AG04450 (cell line): ENCODE measurements around the gene ADARB2. TPM values are rescaled to one million over a fixed set of nuclear protein-coding genes. Genes with fewer than 3 reads are reported as not detected.

ENCODE experiments used
- CTCF ChIA-PET: fragments of 300-600, 350-600 bp; formaldehyde crosslinking; extraction: SDS; loops from one replicate; lab custom pipeline; 2022; ENCODE audit warnings: antibody characterized with exemption, inconsistent platforms; lab: Charles Lee
- POLR2A ChIA-PET: fragments of 350-600 bp; formaldehyde crosslinking; extraction: SDS; loops from one replicate; lab custom pipeline; 2021; ENCODE audit warnings: antibody characterized with exemption, inconsistent platforms; lab: Yijun Ruan, JAX
- DNase-seq: peaks from one replicate; pipeline ENCODE4 v3.0.0-alpha.2; 2011; ENCODE audit warnings: low read depth, low spot score
- H3K27ac ChIP-seq: one replicate; pipeline ENCODE4 v1.5.1; 2012; ENCODE audit warnings: low read depth, low read length, control low read depth
- H3K27me3 ChIP-seq: one replicate; pipeline ENCODE4 v1.6.0; 2012; ENCODE audit warnings: low read length; ENCODE audit not compliant: control insufficient read depth, insufficient read depth
- H3K4me3 ChIP-seq: 2 replicates; pipeline ENCODE4 v1.5.1; 2011; ENCODE audit warnings: mild to moderate bottlenecking, low read depth, low read length, control low read depth
- H3K9me3 ChIP-seq: 2 replicates; pipeline ENCODE4 v1.5.1; 2012; ENCODE audit warnings: low read length; ENCODE audit not compliant: control insufficient read depth, insufficient read depth
- CTCF ChIP-seq: IDR thresholded peaks from 2 replicates; pipeline ENCODE4 v1.5.1; 2011; ENCODE audit warnings: low read depth, low read length, control low read depth, inconsistent platforms
- polyA plus RNA-seq: library from polyadenylated mRNA; depleted of rRNA; stranded (reverse); fragments of >200 nt; gene quantifications from 2 replicates; pipeline ENCODE4 v1.2.3, GENCODE V29; 2011

Gene ADARB2
- polyA plus RNA-seq, 1 experiment, result not detected

- H3K4me3 ChIP-seq, result no peak overlapping the region
- H3K9me3 ChIP-seq, result peaks cover 63% of the 10 kb centered on the region
- no peak overlapping the region for H3K27ac ChIP-seq
- CTCF ChIA-PET, result no interaction called here
- TF ChIP-seq CTCF, result no peak
- POLR2A ChIA-PET, result no interaction called here
- no peaks in the 10 kb centered on the region for H3K27me3 ChIP-seq
- DNase-seq, result no peak
Observed at GRCh38 chr10:1380088-1380671, 357.1 kb downstream of the ADARB2 start.

- DNase-seq, result no peak
- CTCF ChIA-PET, result no interaction called here
- H3K27ac ChIP-seq, result no peak overlapping the region
- peaks cover 67% of the 10 kb centered on the region for H3K9me3 ChIP-seq
- H3K27me3 ChIP-seq, result no peaks in the 10 kb centered on the region
- no peak for TF ChIP-seq CTCF
- no peak overlapping the region for H3K4me3 ChIP-seq
- POLR2A ChIA-PET, result no interaction called here
Observed at GRCh38 chr10:1379601-1380000, 357.7 kb downstream of the ADARB2 start.

GRCh38 chr10:1378473-1378872 is 358.9 kb downstream of the ADARB2 start:
- Histone ChIP-seq H3K27ac (no peak overlapping the region), H3K27me3 (no peaks in the 10 kb centered on the region), H3K4me3 (no peak overlapping the region), H3K9me3 (peaks cover 71% of the 10 kb centered on the region)
- no peak for TF ChIP-seq CTCF
- ChIA-PET POLR2A (no interaction called here), CTCF (no interaction called here)
- no peak for DNase-seq

GRCh38 chr10:1377740-1378397 is 359.5 kb downstream of the ADARB2 start:
- Histone ChIP-seq H3K4me3 (no peak overlapping the region), H3K27ac (no peak overlapping the region), H3K9me3 (peaks cover 74% of the 10 kb centered on the region), H3K27me3 (no peaks in the 10 kb centered on the region)
- DNase-seq, result no peak
- no peak for TF ChIP-seq CTCF
- CTCF ChIA-PET, result no interaction called here
- POLR2A ChIA-PET, result no interaction called here

GRCh38 chr10:1377231-1377630 is 360.1 kb downstream of the ADARB2 start:
- no peak overlapping the region for H3K27ac ChIP-seq
- no peak overlapping the region for H3K4me3 ChIP-seq
- H3K27me3 ChIP-seq, result no peaks in the 10 kb centered on the region
- ChIA-PET CTCF (no interaction called here), POLR2A (no interaction called here)
- no peak for DNase-seq
- TF ChIP-seq CTCF, result no peak
- H3K9me3 ChIP-seq, result peaks cover 70% of the 10 kb centered on the region
